Measurements from ENCODE around the gene BCL7C.

DNA sequence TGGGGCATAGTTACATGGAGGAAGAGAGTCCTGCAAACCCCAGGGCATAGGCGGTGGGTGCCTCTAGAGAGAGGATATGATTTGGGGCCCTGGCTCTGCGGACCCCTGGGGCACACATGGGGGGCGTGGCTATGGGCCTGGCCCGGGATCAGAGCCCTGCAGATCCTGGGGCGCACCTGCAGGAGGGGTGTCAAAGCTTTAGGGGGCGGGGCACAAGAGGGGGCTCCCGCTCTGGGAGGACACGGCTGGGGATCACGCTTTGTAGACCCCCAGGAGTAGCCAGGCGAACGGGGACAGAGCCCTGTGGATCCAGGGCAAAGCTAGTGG is 497 bp downstream of the BCL7C start:
- TF ChIP-seq POLR2A (IDR thresholded peaks at IDR 0.05; ENCODE audit: low read length) (no peak), GATA1 (IDR thresholded peaks at IDR 0.05; ENCODE audit: low read depth, low read length) (no peak)
